IMR-90 (cell line): ENCODE results near the gene TSTD2.

Source experiments
- CHD1 ChIP-seq: IDR thresholded peaks from 2 replicates; pipeline ENCODE4 v1.6.1; 2012; ENCODE audit warnings: low read depth, low read length, improper control_type of control experiment
- MAFK ChIP-seq: IDR thresholded peaks from 2 replicates; pipeline ENCODE4 v1.6.1; 2012; ENCODE audit warnings: low read depth, low read length, improper control_type of control experiment
- NFE2L2 ChIP-seq: fragments of 150-350 bp; IDR thresholded peaks from 2 replicates; pipeline ENCODE4 v1.6.1; 2016; ENCODE audit warnings: low read depth, mild to moderate bottlenecking, low read length
- POLR2A ChIP-seq: IDR thresholded peaks from 2 replicates; pipeline ENCODE4 v1.6.1; 2012; ENCODE audit warnings: mild to moderate bottlenecking, low read depth, low read length
- SMC3 ChIP-seq: fragments of 150-350 bp; IDR thresholded peaks from 2 replicates; pipeline ENCODE4 v1.6.1; 2016; ENCODE audit warnings: low read depth, mild to moderate bottlenecking, antibody characterized with exemption, low read length, moderate library complexity
- TF ChIP-seq, protein P1 (sequence below): conservative IDR thresholded peaks from 2 replicates; pipeline ENCODE4 v1.5.1; 2012; ENCODE audit warnings: mild to moderate bottlenecking, low read depth, low read length, improper control_type of control experiment
- TF ChIP-seq, protein P2 (sequence below): fragments of 150-350 bp; IDR thresholded peaks from 2 replicates; pipeline ENCODE4 v1.6.1; 2017; ENCODE audit warnings: mild to moderate bottlenecking, antibody characterized with exemption, low read length, low read depth

DNA sequence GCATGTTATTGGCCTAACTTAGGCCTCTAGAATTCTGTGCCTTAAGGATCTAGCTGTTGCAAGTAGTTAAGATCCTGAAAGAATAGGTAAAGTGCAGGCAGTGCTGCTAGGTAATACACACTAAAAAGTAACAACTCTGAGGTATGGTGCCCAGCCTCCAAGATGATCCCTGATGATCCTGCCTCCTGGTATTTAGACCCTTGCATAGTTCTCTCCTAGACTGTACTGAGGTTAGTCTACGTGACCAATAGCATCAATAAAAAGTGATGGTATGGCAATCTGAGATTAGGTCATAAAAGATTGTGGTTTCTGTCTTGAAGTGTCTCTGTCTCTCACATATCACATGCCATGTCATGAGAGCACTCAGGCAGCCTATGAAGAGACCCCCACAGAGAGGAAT, 9.2 kb downstream of the TSTD2 start:
- TF ChIP-seq, protein P1, sequence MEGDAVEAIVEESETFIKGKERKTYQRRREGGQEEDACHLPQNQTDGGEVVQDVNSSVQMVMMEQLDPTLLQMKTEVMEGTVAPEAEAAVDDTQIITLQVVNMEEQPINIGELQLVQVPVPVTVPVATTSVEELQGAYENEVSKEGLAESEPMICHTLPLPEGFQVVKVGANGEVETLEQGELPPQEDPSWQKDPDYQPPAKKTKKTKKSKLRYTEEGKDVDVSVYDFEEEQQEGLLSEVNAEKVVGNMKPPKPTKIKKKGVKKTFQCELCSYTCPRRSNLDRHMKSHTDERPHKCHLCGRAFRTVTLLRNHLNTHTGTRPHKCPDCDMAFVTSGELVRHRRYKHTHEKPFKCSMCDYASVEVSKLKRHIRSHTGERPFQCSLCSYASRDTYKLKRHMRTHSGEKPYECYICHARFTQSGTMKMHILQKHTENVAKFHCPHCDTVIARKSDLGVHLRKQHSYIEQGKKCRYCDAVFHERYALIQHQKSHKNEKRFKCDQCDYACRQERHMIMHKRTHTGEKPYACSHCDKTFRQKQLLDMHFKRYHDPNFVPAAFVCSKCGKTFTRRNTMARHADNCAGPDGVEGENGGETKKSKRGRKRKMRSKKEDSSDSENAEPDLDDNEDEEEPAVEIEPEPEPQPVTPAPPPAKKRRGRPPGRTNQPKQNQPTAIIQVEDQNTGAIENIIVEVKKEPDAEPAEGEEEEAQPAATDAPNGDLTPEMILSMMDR = no peak
- TF ChIP-seq POLR2A = no peak
- no peak for TF ChIP-seq NFE2L2
- no peak for TF ChIP-seq CHD1
- no peak for TF ChIP-seq MAFK
- TF ChIP-seq, protein P2, sequence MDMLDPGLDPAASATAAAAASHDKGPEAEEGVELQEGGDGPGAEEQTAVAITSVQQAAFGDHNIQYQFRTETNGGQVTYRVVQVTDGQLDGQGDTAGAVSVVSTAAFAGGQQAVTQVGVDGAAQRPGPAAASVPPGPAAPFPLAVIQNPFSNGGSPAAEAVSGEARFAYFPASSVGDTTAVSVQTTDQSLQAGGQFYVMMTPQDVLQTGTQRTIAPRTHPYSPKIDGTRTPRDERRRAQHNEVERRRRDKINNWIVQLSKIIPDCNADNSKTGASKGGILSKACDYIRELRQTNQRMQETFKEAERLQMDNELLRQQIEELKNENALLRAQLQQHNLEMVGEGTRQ = no peak
- no peak for TF ChIP-seq SMC3
